CD4-positive, alpha-beta memory T cell (primary cell): Measurements from ENCODE around the gene PCED1A. TPM values are rescaled to one million over a fixed set of nuclear protein-coding genes. Genes with fewer than 3 reads are reported as not detected.
A peak's percentile ranks its signal among the peaks of the same experiment; 100 is the strongest.

Source experiments
- CTCF ChIA-PET: fragments of 350-600 bp; sonication (Branson Sonifier 250); formaldehyde crosslinking; loops from one replicate; lab custom pipeline; 2021; ENCODE audit warnings: inconsistent platforms; ENCODE audit not compliant: partially characterized antibody; lab: Charles Lee
- POLR2A ChIA-PET: fragments of 350-600 bp; sonication (Branson Sonifier 250); formaldehyde crosslinking; loops from one replicate; lab custom pipeline; 2021; ENCODE audit not compliant: partially characterized antibody; lab: Charles Lee
- DNase-seq, 5 donors: peaks; one replicate each; pipeline versions ENCODE4 v3.0.0 to v3.0.0-alpha.2; 2020 to 2022; ENCODE audit warnings: mixed read lengths in 1 of 5
- H3K27ac ChIP-seq: one replicate; pipeline ENCODE4 v1.7.0; 2013; ENCODE audit warnings: low read depth, low read length
- H3K27me3 ChIP-seq: 2 replicates; pipeline ENCODE4 v1.7.0; 2013; ENCODE audit warnings: mild to moderate bottlenecking, low read length, moderate library complexity; ENCODE audit not compliant: insufficient read depth
- H3K36me3 ChIP-seq: 2 replicates; pipeline ENCODE4 v1.7.0; 2013; ENCODE audit warnings: mild to moderate bottlenecking, low read length, moderate library complexity; ENCODE audit not compliant: insufficient read depth
- H3K4me1 ChIP-seq: 2 replicates; pipeline ENCODE4 v1.7.0; 2013; ENCODE audit warnings: mild to moderate bottlenecking, low read length, moderate library complexity; ENCODE audit not compliant: insufficient read depth
- H3K4me3 ChIP-seq, 2 donors: one replicate each; pipeline ENCODE4 v1.7.0; 2013; ENCODE audit warnings: low read length in 2 of 2, mild to moderate bottlenecking in 1 of 2
- H3K9me3 ChIP-seq, 2 donors: one replicate each; pipeline ENCODE4 v1.7.0; 2013; ENCODE audit warnings: low read length in 2 of 2, control low read depth in 1 of 2; ENCODE audit not compliant: control insufficient read depth in 1 of 2
- H3K27ac Mint-ChIP-seq, 7 donors: one replicate each; pipeline ENCODE4 v1.8.0; 2020 to 2021; ENCODE audit warnings: mixed read lengths in 7 of 7, mild to moderate bottlenecking in 6 of 7, inconsistent platforms in 3 of 7, moderate library complexity in 3 of 7
- H3K27me3 Mint-ChIP-seq, 2 donors: one replicate each; pipeline ENCODE4 v1.8.0; 2020 to 2021; ENCODE audit warnings: mixed read lengths in 2 of 2
- H3K36me3 Mint-ChIP-seq, 2 donors: one replicate each; pipeline ENCODE4 v1.8.0; 2020 to 2021; ENCODE audit warnings: mixed read lengths in 2 of 2, inconsistent platforms in 1 of 2, mild to moderate bottlenecking in 1 of 2
- H3K4me1 Mint-ChIP-seq, 4 donors: one replicate each; pipeline ENCODE4 v1.8.0; 2020 to 2021; ENCODE audit warnings: mixed read lengths in 4 of 4, mild to moderate bottlenecking in 1 of 4
- H3K4me3 Mint-ChIP-seq, 8 donors: one replicate each; pipeline ENCODE4 v1.8.0; 2020 to 2021; ENCODE audit warnings: mixed read lengths in 8 of 8, mild to moderate bottlenecking in 7 of 8, moderate library complexity in 6 of 8, inconsistent platforms in 3 of 8
- H3K9me3 Mint-ChIP-seq, 8 donors: one replicate each; pipeline ENCODE4 v1.8.0; 2020 to 2021; ENCODE audit warnings: mixed read lengths in 8 of 8, mild to moderate bottlenecking in 5 of 8, inconsistent platforms in 3 of 8, moderate library complexity in 1 of 8
- intact Hi-C: fragments of 100-400 bp; cut with micrococcal nuclease; formaldehyde crosslinking; loops from one replicate; pipeline ENCODE4 v1.15.1; 2023
- polyA plus RNA-seq, 2 donors: library from polyadenylated mRNA; unstranded; fragments of 300-500 nt; fragmentation: Illumina TruSeq; gene quantifications; one replicate each; pipeline ENCODE4 v1.2.3, GENCODE V29; 2021
- total RNA-seq, 2 experiments: library from RNA; stranded (reverse); gene quantifications; one replicate each; pipeline ENCODE4 v1.2.3, GENCODE V29; 2021

PCED1A gene
- total and polyA plus RNA-seq, 4 experiments from 2014 or later, result 17.9 to 83.1 (median 50.5) TPM

GRCh38 chr20:2867081-2867864 is 26.8 kb upstream of the PCED1A start:
- CTCF ChIA-PET, result interaction anchor here (1.2 kb wide), 1 partner anchor 193 kb away, joined by 3 read pairs; no protein-coding TSS in a partner anchor
- intact Hi-C loops, result no loop called here
- H3K4me3 Mint-ChIP-seq, result no peak overlapping the region

GRCh38 chr20:2866236-2866635 is 25.8 kb upstream of the PCED1A start:
- ChIA-PET CTCF (interaction anchor here (1.2 kb wide), 1 partner anchor 192 kb away, joined by 3 read pairs; no protein-coding TSS in a partner anchor), POLR2A (no interaction called here)

More at GRCh38 chr20:2867081-2867864, 26.8 kb upstream of the PCED1A start:
- Histone ChIP-seq H3K9me3 (no peaks in the 10 kb centered on the region), H3K27me3 (no peaks in the 10 kb centered on the region), H3K27ac (no peak overlapping the region), H3K4me1 (peaks cover 8% of the 10 kb centered on the region), H3K36me3 (peaks cover 23% of the 10 kb centered on the region), H3K4me3 (no peak overlapping the region)
- no peaks in the 10 kb centered on the region for H3K27me3 Mint-ChIP-seq
- H3K9me3 Mint-ChIP-seq, result no peaks in the 10 kb centered on the region
- POLR2A ChIA-PET, result no interaction called here
- H3K27ac Mint-ChIP-seq, result peak overlapping the region in 5 of 7 donors; percentile 27 to 93 (median 66)
- DNase-seq, result no peak
- peaks cover 13 to 42% (median 14%) of the 10 kb centered on the region in 4 donors for H3K4me1 Mint-ChIP-seq
- peaks cover 4 to 28% of the 10 kb centered on the region in 2 donors for H3K36me3 Mint-ChIP-seq

GRCh38 chr20:2865630-2866029 is 25.2 kb upstream of the PCED1A start:
- POLR2A ChIA-PET, result interaction anchor here (1.2 to 1.3 kb wide), 2 partner anchors 16 to 26 kb away, joined by 3 read pairs; no protein-coding TSS in a partner anchor
- no peak for DNase-seq
- no peak overlapping the region for H3K4me3 Mint-ChIP-seq
- Histone ChIP-seq H3K36me3 (peaks cover 39% of the 10 kb centered on the region), H3K4me3 (no peak overlapping the region), H3K27ac (no peak overlapping the region), H3K4me1 (peaks cover 4% of the 10 kb centered on the region), H3K9me3 (no peaks in the 10 kb centered on the region), H3K27me3 (no peaks in the 10 kb centered on the region)
- peak overlapping the region in 4 of 7 donors; percentile 3 to 90 (median 71) for H3K27ac Mint-ChIP-seq
- H3K27me3 Mint-ChIP-seq, result no peaks in the 10 kb centered on the region
- CTCF ChIA-PET, result interaction anchor here (0.9 kb wide), 1 partner anchor 35 kb away, joined by 3 read pairs; no protein-coding TSS in a partner anchor
- peaks cover 11 to 39% of the 10 kb centered on the region in 2 donors for H3K36me3 Mint-ChIP-seq
- H3K9me3 Mint-ChIP-seq, result no peaks in the 10 kb centered on the region
- intact Hi-C loops, result no loop called here
- peaks cover 7 to 35% (median 11%) of the 10 kb centered on the region in 4 donors for H3K4me1 Mint-ChIP-seq

More at GRCh38 chr20:2866236-2866635, 25.8 kb upstream of the PCED1A start:
- no peak overlapping the region for H3K4me3 Mint-ChIP-seq
- no peak overlapping the region for H3K27ac ChIP-seq
- peaks cover 33% of the 10 kb centered on the region for H3K36me3 ChIP-seq
- no peaks in the 10 kb centered on the region for H3K9me3 Mint-ChIP-seq
- H3K27me3 ChIP-seq, result no peaks in the 10 kb centered on the region
- peaks cover 4% of the 10 kb centered on the region for H3K4me1 ChIP-seq
- H3K27me3 Mint-ChIP-seq, result no peaks in the 10 kb centered on the region
- peaks cover 9 to 35% (median 12%) of the 10 kb centered on the region in 4 donors for H3K4me1 Mint-ChIP-seq
- DNase-seq, result no peak
- no peaks in the 10 kb centered on the region for H3K9me3 ChIP-seq
- H3K4me3 ChIP-seq, result no peak overlapping the region
- no peak overlapping the region for H3K27ac Mint-ChIP-seq
- intact Hi-C loops, result no loop called here
- peaks cover 7 to 34% of the 10 kb centered on the region in 2 donors for H3K36me3 Mint-ChIP-seq

- H3K27ac ChIP-seq, result no peak overlapping the region
- Mint-ChIP-seq H3K4me1 (peaks cover 7 to 35% (median 11%) of the 10 kb centered on the region in 4 donors), H3K4me3 (no peak overlapping the region), H3K9me3 (no peaks in the 10 kb centered on the region), H3K27ac (peak overlapping the region in 2 of 7 donors; percentile 37 to 90), H3K36me3 (peaks cover 11 to 39% of the 10 kb centered on the region in 2 donors), H3K27me3 (no peaks in the 10 kb centered on the region)
- no peaks in the 10 kb centered on the region for H3K9me3 ChIP-seq
- ChIA-PET CTCF (interaction anchor here (0.6 to 0.9 kb wide), 2 partner anchors 36 to 354 kb away, joined by 3 read pairs; no protein-coding TSS in a partner anchor), POLR2A (interaction anchor here (1.2 to 1.3 kb wide), 2 partner anchors 16 to 25 kb away, joined by 3 read pairs; no protein-coding TSS in a partner anchor)
- intact Hi-C loops, result no loop called here
- H3K27me3 ChIP-seq, result no peaks in the 10 kb centered on the region
- H3K36me3 ChIP-seq, result peaks cover 42% of the 10 kb centered on the region
- peaks cover 4% of the 10 kb centered on the region for H3K4me1 ChIP-seq
- no peak overlapping the region for H3K4me3 ChIP-seq
- no peak for DNase-seq
Observed at GRCh38 chr20:2865101-2865500, 24.6 kb upstream of the PCED1A start.

- H3K9me3 ChIP-seq, result no peaks in the 10 kb centered on the region
- H3K36me3 Mint-ChIP-seq, result peaks cover 11 to 39% of the 10 kb centered on the region in 2 donors
- CTCF ChIA-PET, result interaction anchor here (0.6 kb wide), 1 partner anchor 354 kb away, joined by 3 read pairs; no protein-coding TSS in a partner anchor
- H3K4me1 Mint-ChIP-seq, result peaks cover 7 to 35% (median 11%) of the 10 kb centered on the region in 4 donors
- H3K4me1 ChIP-seq, result peaks cover 4% of the 10 kb centered on the region
- H3K27me3 ChIP-seq, result no peaks in the 10 kb centered on the region
- no peaks in the 10 kb centered on the region for H3K9me3 Mint-ChIP-seq
- no peaks in the 10 kb centered on the region for H3K27me3 Mint-ChIP-seq
- POLR2A ChIA-PET, result interaction anchor here (1.2 to 1.3 kb wide), 2 partner anchors 15 to 25 kb away, joined by 3 read pairs; no protein-coding TSS in a partner anchor
- no peak overlapping the region for H3K4me3 ChIP-seq
- H3K36me3 ChIP-seq, result peaks cover 44% of the 10 kb centered on the region
- intact Hi-C loops, result no loop called here
- H3K27ac Mint-ChIP-seq, result peak overlapping the region in 1 of 7 donors; percentile 51
- no peak overlapping the region for H3K4me3 Mint-ChIP-seq
- DNase-seq, result no peak
- no peak overlapping the region for H3K27ac ChIP-seq
Observed at GRCh38 chr20:2864626-2865025, 24.2 kb upstream of the PCED1A start.

GRCh38 chr20:2859330-2860121 is 19.1 kb upstream of the PCED1A start:
- intact Hi-C loops, result no loop called here
- Histone ChIP-seq H3K4me1 (no peaks in the 10 kb centered on the region), H3K4me3 (no peak overlapping the region), H3K27me3 (no peaks in the 10 kb centered on the region), H3K9me3 (no peaks in the 10 kb centered on the region), H3K36me3 (peaks cover 33% of the 10 kb centered on the region), H3K27ac (no peak overlapping the region)
- CTCF ChIA-PET, result no interaction called here
- H3K4me1 Mint-ChIP-seq, result peaks cover 0 to 5% (median 5%) of the 10 kb centered on the region in 4 donors
- no peak overlapping the region for H3K4me3 Mint-ChIP-seq
- peak overlapping the region in 1 of 7 donors; percentile 4 for H3K27ac Mint-ChIP-seq
- no peak for DNase-seq
- H3K9me3 Mint-ChIP-seq, result no peaks in the 10 kb centered on the region
- no peaks in the 10 kb centered on the region for H3K27me3 Mint-ChIP-seq
- H3K36me3 Mint-ChIP-seq, result peaks cover 11 to 16% of the 10 kb centered on the region in 2 donors
- POLR2A ChIA-PET, result no interaction called here
